Measurements from ENCODE around the gene KCNJ16.

GRCh38 chr17:70041061-70041460, 34.0 kb upstream of the KCNJ16 start:
- TF ChIP-seq ZNF274 (IDR thresholded peaks at IDR 0.05; ENCODE audit: low read depth, low read length), result no peak
- no peak for TF ChIP-seq SUZ12 (IDR thresholded peaks at IDR 0.05; ENCODE audit: extremely low read depth, insufficient read depth, insufficient read length)

All from NT2/D1 (cell line).